ENCODE measurements around the gene KLHL17.
A peak's percentile ranks its signal among the peaks of the same experiment; 100 is the strongest.
"Not testable (repeated sequence)": the region's sequence is repeated elsewhere in the genome, so short reads cannot be mapped to it uniquely, and the experiment has no call there.

Gene KLHL17

DNA sequence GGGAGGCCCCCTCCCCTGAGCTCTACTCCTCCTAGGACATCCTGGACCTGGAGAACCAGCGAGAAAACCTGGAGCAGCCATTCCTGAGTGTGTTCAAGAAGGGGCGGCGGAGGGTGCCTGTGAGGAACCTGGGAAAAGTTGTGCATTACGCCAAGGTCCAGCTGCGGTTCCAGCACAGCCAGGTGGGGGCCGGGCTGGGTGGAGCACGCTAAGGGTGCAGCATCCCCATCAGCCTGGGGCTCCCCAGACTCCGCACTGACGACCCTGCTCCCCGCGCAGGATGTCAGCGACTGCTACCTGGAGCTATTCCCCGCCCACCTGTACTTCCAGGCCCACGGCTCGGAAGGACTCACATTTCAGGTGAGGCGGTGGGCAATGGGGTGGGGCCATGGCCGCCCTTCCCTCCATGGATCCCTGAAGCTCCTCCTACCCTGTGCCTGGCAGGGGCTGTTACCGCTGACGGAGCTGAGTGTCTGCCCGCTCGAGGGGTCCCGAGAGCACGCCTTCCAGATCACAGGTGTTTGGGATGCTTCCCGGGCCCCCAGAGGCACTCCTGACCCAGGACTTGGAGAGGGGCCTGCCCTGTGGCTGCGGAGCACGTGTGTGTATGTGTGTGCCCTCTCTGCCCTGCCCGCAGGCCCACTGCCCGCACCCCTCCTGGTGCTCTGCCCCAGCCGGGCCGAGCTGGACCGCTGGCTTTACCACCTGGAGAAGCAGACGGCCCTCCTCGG is 10.0 kb downstream of the KLHL17 start:
- DNase-seq, result no peak

DNA sequence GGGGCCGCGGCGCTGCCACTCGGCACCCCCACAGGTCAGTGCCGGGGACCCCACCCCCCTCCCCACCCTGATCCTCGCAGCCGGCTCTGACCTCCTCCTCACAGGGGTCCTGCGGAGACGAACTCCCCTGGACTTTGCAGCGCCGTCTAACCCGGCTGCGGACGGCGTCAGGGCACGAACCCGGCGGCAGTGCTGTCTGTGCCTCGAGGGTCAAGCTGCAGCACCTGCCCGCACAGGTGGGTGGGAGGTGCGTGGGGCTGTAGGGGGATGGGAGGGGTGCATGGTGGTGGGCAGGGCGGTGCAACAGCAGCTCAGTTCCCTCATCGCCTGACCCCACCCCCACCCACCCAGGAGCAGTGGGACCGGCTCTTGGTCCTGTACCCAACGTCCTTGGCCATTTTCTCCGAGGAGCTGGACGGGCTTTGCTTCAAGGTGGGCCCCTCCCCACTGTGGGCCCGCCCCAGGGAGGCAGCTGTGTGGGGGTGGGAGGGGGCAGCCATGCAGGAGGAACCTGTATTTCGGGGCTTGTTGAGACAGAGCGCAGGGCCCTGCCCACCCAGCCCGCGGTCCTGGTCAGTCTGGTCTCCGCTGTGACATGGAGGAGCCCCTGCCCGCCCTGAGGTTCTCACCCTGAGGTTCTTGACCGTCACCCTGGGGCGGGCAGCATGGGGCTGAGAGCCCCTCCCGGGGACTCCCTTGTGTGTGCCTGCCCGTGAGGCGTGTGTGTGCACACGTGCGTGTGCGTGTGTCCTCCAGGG is 10.8 kb downstream of the KLHL17 start:
- DNase-seq, result no peak

GRCh38 chr1:971751-972506 is 11.5 kb downstream of the KLHL17 start:
- DNase-seq, result no peak

DNA sequence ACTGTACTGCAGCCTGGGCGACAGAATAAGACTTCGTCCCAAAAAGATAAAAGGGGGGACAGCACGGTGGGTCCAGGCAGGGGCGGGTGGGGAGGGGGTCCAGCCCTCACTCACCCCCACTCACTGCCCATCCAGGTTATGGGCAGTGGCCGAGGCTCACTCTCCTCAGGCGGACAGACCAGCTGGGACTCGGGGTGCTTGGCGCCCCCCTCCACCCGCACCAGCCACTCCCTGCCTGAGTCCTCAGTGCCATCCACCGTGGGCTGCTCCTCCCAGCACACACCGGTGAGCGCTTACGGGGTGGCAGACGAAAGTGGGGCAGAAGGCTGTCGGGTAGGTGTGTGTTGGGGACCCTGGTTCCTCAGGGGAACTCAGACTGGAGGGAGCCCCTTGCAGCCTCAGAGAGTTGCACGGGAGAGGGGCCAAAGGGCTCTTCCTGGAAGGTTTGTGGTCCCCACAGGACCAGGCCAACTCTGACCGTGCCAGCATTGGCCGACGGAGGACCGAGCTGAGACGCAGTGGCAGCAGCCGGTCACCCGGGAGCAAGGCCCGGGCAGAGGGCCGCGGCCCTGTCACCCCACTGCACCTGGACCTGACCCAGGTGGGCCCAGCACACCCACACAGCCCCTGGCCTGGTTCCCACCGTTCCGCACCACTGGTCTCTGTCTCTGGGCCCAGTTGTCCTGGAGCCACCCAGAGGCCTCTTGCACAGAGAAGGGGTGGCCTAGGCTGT is 12.5 kb downstream of the KLHL17 start:
- no peak for DNase-seq

GRCh38 chr1:973459-974292 is 13.3 kb downstream of the KLHL17 start:
- no peak for DNase-seq

GRCh38 chr1:974293-974640 is 13.9 kb downstream of the KLHL17 start:
- no peak for DNase-seq

DNA sequence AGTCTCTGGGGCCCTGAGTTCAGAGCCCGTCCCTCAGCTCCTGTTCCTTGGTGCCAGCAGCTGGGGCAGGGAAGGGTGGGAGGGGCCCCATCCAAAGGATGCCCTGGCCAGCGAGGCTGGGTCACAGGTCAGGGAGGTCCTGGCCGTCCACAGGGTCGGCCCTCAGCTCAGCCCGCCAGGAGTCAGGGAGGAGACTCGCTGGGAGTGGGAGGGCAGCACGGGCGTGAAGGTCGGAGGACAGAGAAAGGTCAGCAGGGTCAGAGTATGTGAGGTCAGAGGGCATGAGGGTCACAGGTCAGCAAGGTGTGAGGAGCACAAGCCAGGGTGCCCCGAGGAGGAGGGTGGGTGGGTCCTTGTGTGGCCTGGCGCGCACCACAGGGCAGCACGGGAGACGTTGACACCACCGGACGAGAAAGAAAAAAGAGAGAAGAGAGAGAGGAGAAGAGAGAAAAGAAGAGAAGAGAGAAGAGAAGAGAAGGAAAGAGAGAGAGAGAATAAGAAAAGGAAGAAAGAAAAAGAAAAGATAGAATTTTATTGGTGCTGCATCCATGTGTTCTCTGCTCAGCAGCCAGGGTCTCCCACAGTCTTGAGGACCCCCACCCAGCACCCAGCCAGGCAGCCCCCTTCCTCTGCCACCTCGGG is 14.4 kb downstream of the KLHL17 start:
- DNase-seq, result no peak

DNA sequence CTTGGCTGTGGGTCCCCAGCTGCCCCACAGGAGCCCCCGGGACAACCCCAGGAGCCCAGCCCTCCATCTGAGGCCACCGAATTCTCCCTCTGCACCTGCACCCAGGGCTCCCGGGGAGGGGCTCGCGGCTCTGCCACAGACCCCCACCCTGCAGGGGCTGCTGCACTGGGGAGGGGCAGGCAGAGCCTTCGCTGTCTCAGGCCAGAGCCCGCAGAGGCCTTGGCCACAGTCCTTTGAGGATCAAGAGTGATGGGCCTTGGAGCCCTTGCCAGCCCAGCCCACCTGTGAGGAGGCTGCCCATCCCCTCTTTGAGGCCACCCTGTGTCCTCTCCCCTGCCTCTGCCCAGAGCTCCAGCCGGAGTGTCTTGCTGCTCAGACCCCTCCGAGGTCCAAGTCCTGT is 15.0 kb downstream of the KLHL17 start:
- no peak for DNase-seq

- DNase-seq, result peak; percentile 73
Observed at GRCh38 chr1:975896-976683, 15.7 kb downstream of the KLHL17 start.

DNA sequence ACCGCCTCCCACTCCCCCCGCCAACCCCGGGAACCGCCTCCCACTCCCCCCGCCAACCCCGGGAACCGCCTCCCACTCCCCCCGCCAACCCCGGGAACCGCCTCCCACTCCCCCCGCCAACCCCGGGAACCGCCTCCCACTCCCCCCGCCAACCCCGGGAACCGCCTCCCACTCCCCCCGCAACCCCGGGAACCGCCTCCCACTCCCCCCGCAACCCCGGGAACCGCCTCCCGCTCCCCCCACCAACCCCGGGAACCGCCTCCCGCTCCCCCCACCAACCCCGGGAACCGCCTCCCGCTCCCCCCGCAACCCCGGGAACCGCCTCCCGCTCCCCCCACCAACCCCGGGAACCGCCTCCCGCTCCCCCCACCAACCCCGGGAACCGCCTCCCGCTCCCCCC is 16.4 kb downstream of the KLHL17 start:
- DNase-seq, result not testable (repeated sequence)

DNA sequence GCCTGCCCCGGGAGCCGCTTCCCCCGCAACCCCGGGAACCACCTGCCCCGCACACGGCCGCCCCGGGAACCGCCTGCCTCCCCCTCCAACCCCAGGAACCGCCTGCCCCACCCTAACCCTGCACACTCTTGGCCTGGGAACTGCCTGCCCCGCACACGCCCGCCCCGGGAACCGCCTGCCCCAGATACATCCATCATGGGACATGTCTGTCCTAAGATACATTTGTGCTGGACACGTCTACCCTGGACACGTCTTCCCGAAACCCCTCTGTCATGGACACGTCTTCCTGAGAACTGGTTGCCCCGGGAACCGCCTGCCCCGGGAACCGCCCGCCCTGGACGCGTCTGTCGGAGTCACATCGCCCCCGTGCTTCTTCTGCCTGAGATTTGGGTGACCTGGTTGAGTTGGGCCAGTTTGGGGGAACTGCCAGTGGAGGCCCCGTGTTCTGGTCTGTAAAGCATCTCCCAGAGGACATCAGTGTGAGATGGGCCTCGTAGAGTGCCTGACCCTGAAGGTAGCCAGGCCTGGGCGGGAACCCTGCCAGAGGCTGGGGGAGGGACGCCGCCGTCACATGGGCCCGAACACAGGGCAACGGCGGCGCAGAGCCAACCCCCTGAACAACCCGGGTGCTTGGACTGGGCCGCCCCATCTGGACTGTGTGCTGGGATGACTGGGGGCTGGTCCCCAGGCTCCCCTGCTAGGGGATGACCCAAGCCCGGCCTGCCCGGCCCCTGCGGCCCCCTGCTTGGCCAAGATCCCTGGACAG is 17.9 kb downstream of the KLHL17 start:
- DNase-seq, result no peak

- no peak for DNase-seq
Observed at GRCh38 chr1:978835-979743, 18.7 kb downstream of the KLHL17 start.

DNA sequence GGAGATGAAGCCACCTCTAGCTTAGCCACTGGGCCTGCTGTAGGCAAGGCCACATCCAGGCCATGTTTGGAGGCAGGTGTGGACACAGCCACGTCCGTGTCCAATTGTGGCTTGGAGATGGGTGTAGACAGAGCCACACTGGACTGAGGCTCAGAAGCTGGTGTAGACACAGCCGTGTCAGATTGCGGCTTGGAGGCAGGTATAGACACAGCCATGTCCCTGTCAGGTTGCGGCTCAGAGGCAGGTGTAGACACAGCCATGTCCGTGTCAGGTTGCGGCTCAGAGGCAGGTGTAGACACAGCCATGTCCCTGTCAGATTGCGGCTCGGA is 19.3 kb downstream of the KLHL17 start:
- DNase-seq, result no peak

DNA sequence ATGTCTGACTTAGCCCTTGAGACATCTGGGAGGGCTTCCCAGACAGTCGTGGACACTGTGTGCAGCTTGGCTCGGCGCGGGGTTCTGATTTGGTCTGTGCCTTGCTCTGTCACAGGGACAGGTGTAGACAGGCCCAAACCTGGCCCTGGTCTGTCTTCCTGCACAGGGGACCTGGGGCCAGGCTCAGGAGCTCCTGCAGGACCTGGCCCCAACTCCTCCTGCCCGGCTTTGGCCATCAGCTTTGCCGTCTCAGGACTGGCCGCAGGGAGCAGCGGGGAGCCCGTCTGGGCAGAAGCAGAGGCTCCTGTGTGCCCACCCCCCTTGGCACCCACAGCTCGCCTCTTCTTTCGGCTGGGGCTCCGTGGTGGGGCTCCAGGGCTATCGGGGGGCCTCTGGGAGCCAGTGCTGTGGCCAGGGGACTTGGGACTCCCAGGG is 19.8 kb downstream of the KLHL17 start:
- DNase-seq, result no peak

- DNase-seq, result no peak
Observed at GRCh38 chr1:980602-981395, 20.4 kb downstream of the KLHL17 start.

GRCh38 chr1:981491-981954 is 21.1 kb downstream of the KLHL17 start:
- no peak for DNase-seq

DNA sequence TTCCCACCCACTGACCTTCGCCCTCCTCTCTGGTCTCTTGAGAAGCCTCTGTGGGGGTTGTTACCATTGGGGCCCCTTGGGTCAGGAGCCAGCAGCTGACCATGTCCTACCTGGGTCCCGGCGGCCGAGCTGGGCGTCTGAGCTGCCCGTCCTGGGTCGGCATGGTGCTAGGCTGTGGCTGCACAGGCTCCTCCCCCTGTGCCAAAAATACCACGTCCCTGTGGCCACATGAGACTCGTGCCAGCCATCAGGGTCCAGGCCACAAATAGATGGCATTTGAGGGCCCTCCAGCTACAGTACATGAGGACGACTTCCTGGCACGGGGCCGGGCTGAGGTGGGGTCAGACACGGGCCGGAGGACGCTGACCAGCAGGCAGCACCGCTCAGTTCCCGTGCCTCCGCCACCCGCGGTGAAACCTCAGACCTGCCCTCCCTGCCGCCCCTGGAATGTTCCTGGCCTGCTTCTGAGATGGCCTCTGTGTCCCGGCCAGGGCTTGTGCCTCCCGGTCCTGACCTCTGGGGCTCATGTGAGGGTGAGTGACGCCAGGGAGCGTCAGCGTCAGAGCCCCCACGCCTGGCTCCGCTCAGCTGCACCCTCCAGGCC is 21.7 kb downstream of the KLHL17 start, which contains the start of gene PERM1:
TSS of gene PERM1 (minus strand) at position 139 of the 604 bp plus-strand sequence. CDS start 1,064 bp downstream, outside the sequence.
- no peak for DNase-seq
